ENCODE data around the gene IL17RA.

Gene IL17RA

DNA sequence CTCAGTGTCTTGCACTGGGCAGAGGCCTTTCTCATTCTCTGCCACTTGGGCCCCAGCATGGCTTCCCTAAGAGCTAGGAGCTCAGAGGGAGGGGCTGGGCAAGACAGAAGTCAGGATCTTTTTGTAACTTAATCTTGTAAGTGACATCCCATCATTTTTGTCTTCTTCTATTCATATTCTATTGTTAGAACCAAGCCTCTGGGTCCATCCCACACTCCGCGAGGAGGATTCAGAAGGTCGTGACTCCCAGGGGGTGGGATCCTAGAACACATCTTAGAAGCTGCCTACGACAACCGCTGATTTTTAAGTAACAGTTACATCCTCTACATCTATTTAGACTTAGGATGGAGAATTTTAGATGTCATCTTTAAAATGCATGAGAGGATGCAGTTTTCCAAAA, 1.5 kb upstream of the IL17RA start:
- no peak for DNase-seq (ENCODE audit: low read depth)

DNA sequence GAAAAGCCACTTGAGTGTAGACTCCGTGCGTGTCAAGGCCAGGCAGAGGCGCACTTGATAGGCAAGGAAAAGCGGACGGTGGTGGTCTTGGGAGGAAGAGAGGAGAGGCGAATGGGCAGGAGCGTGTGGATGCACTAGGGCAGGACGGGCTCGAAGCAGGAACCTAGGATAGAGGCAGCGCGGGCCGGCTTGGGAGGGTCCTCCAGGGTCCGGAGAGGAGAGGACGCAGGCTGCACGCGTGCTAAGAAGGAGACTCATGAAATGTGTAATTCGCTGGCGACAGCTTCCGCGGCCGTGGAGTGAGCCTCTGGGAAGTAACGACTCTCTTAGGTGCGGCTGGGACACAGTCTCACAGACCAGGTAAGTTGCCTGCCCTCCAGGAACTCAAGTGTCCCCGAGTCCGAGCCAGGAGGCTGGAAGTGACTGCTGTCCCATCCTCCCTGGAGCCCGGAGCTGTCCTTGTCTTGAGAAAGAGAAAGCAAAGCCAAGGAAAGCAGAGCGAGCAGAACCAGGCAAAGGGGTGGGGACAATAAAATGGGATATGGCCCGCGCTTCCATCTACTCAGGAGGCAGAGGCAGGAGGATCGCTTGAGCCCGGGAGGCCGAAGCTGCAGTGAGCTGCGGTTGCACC, 874 bp upstream of the IL17RA start:
- no peak for DNase-seq (ENCODE audit: low read depth)

DNA sequence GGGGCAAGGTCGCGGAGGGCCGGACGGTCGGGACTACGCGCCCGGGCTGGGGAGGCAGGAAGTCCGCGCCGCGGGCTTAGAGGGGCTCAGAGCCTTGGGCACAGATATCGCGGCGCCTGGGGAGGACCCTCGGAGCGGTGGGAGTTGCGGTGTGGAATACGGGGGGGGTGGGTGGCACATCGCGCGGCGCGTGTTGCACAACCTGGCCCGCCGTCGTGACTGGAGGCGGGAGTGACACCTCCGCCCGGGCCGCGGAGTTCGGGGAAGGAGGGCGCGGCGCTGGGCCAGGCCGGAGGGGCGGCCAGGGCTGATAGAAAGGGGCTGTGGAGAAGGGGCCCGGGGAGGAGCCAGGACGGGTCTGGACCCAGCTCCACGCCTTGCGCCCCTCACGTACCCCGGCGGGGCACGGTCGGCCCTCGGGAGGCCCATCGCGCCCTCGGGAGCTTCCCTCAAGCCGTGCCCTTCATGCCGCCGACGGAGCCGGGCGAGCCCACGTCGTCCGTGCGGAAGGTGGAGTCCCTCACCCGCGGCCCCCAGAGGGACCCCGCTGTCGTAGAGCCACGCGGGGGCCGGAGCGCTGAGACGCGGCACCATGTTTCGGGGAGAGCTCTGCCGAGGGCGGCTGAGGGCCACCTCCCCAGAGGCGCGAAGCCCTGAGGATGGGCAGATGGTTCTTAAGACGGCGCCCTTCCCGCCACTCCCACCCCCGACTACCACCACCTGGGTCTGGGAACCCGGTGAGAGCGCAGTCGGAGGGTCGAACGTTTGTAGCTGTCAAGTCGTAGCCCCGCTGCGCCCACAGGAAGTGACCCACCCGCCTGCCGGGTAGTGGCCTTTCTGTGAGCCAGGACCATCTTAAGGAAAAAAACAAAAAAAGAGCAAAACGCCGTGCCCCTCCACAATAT, 729 bp downstream of the IL17RA start:
- no peak for DNase-seq (ENCODE audit: low read depth)

DNA sequence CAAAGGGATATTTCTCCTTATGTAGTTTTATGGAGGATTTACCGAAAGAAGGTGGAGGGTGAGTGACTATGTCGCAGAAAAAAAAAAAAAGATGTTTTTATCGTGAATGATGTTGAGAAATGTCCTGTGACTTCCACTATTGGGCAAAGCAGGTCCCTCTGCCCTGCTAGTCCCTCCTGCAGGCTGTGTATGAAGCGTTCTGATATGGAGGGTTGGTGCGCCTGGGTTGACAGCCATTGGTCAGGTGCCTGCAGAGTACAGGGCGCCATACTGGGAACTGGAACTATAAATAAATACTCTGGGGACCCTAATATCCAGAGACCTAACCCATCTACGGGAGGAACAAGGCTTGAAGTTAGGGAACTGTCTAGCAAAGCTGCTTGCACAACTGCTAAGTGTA, 1.5 kb downstream of the IL17RA start:
- DNase-seq (ENCODE audit: low read depth) = no peak

DNA sequence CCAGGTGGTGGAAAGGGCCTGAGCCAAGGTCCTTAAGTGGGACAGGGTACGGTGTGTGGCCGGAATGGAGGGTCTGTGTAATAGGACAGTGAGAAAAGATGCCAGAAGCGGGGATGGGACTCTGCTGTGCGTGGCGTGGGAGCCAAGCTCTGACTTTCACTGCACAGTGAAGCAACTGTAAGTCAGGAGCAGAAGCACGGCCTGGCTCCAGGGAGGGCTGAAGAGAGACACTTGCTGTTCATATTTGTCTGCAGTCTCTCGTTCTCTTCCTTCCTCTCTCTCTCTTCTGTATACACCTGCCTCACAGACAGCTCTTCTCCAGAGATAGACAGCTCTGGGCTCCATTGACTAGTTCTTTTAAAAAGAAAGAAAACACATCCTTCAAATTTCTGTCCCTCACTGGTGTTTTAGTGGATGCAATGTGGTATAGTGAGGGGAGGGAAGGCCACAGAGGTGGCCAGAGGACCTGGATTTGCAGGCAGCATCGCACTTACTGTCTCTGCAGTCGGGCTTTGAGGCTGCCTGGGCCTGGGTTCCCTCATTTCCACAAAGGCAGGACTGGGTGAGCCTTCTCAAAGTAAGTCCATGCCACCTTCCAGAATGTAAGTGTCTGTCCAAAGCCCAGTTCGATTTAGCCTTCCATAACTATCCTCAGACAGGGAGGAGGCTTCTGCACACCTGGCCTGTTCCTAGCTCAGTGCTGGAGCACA, 2.1 kb downstream of the IL17RA start:
- no peak for DNase-seq (ENCODE audit: low read depth)

DNA sequence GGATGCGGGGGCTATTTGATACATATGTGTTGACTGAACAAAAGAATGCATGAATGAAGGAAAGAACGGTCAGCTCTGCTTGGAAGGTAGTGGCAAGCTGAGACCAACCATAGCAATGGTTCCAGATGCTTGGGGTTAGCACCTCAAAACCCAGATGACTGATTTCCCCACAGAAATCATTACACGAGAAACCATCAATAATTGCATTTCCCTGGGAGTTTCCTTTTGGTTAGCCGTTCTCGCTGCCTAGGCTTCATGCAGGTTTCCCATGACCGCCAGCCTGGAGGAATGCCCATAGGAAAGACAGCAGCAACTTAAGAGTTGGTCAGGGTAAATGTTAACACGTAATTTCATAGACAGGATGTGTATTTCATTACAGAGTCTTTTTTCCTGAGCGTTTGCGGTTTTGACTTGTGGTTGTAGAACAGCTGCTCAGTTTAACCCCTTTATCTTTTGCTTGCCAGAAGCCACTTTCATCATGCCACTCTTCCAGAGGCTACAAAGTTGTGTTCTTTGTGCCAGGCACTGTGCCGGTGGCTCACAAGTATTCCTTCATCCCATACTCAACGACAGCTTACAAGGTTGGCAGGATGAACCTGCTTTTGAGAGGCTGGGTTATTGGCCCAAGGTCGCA, 2.8 kb downstream of the IL17RA start:
- DNase-seq (ENCODE audit: low read depth) = no peak

DNA sequence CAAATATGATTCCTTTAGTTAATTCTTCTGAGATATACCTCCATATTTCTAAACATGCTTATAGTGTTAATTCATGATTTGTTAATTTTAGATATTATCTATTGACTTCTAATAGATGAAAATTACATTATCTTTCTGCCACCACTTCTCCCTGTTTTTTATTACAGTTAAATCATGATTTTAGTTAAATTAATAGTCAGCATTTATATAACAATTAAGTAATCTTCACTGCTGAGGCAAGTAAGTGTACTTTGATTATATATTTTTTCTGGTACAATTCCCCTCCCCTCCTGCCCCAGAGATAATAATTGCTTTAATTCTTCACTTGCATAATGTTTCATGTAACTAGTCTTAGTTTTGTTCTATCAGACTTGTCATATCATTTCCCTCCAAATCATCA, 5.8 kb downstream of the IL17RA start:
- DNase-seq (ENCODE audit: low read depth) = no peak

DNA sequence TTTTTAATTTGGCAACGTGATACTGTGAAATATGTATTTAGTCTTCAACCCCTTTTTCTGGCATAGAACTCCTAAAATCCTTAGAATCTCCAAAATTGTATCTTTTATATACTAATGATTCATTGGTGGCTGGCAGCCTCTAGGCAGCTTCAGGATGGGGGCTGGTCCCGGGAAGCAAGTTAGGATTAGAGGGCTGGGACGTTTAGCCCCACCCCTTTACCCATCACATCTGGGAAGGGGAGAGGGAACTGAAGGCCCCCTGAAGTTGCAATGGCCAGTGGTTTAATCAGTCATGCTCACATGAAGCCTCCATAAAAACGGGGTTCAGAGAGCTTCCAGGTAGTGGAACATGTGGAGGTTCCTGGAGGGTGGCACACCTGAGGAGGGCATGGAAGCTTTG, 7.1 kb downstream of the IL17RA start:
- DNase-seq (ENCODE audit: low read depth) = no peak

DNA sequence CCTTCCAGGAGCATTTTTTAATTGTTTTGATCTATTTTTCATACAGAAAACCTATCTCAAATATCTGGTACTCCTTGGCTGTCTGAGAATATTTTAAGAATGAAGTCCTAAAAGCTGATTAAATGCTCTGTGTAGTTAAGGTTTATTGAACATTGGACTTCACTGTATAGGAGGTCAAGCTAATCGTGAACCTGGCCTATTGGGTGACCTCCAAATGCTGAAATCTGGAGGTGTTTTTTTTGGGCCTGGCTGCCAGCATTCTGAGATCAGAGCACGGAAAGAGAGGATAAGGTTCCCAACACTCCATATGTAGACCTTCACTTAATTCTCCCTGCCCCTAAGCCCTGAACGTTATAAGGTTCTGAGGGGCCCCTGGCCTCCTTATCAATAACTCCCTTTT, 8.3 kb downstream of the IL17RA start:
- DNase-seq (ENCODE audit: low read depth) = no peak

DNA sequence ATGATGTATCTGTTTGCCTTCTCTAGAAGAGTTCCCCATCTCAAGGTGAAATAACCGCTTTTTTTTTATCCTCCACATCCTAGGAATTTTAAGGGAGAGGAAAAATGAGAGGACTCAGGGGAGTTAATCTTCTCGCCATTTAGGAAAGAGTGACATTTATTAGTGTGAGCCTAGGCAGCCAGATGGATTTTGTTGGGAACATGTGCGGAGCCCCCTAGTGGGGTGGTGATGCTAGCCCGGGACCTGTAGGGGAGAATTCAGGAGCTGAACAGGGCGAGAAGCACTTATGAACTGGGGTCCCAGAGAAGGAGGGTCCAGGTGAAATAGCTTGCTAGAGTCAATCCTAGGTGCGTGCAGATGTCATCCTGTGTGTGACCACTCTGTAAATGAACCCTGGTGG, 10.7 kb downstream of the IL17RA start:
- no peak for DNase-seq (ENCODE audit: low read depth)

DNA sequence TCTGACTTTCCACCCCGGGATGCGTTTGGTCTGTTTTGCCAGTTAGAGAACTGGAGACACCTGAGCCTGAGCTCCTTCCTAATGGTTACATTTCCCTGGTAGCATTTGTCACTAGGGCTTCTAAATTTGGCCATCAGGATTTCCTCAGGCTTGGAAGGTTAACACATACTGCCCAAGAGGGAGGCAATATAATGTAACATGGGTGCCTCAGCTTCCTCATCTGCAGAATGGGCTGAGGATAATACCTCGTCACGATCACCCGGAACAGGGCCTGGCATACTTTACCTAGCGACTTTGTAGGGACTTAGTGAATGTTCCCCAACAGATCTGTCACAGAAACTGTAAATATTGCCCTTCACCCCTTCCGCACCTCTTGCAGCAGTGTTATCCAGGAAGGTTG, 11.3 kb downstream of the IL17RA start:
- no peak for DNase-seq (ENCODE audit: low read depth)

DNA sequence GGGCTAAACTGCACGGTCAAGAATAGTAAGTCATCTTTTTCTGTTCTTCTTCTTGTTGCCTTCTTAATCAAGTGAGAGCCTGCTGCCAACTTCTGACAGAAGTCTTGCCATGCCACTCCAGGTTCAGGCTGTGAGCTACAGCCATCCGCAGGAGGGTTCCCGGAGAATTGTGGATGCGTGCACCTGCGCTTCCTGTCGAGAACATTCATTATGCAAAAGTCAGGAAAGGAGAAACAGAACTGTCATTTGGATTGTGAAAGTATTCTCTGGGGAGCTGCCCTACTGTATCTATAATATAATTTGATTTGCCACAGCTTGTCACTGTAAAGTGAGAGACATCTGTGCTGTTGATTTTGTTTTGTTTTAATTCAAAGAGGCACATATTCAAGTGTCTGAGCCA, 12.3 kb downstream of the IL17RA start:
- no peak for DNase-seq (ENCODE audit: low read depth)

DNA sequence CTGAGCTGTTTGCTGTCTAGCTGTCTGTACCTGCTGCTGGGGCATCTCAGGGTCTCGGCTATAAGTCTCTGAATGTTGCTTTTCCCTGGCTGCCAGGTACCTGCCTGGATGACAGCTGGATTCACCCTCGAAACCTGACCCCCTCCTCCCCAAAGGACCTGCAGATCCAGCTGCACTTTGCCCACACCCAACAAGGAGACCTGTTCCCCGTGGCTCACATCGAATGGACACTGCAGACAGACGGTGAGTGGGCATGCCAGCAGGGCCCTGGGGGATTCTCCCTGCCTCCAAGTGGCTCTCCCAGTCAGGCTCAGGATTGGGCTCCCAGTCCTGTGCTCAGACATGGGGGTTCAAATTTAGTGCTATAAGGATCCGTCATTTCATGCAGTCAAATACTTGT, 12.9 kb downstream of the IL17RA start:
- DNase-seq (ENCODE audit: low read depth) = no peak

DNA sequence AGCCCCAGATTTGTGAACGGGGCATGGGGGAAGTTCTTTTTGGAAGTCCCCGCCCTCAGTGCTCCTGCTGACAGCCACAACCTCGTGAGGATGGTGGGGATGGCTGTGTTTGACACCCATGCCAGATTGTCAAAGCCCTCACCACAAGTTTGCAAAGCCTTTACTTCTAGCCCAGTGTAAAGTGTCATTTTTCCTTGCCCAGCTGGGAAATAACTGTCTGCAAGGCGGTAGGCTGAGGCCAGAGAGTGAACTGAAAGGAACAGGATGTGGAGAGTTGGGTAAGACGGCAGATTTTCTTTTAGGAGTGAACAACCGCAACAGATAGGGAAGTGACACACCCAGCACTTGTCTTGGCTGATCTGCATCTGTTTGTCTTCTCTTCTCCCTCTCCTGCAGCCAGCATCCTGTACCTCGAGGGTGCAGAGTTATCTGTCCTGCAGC, 13.6 kb downstream of the IL17RA start:
- DNase-seq (ENCODE audit: low read depth) = no peak

DNA sequence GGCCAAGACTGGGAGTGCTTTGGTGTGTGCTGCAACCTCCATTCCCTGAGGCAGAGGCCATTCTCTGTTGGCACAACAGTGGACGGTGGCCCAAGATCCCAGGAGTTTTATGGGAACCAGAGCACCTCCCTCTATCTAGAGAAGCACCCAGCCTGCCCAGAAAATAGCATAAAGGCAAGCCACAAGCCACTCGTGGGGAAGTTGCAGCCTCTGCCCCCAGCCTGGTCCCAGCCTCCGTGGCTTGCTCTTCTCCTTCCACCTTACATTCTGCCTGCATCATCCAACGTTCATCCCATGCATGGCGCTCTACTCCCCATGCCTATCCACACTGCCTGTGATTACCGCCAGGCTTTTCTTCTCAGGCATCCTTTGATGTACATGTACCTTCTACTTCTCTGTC, 15.8 kb downstream of the IL17RA start:
- DNase-seq (ENCODE audit: low read depth) = no peak

DNA sequence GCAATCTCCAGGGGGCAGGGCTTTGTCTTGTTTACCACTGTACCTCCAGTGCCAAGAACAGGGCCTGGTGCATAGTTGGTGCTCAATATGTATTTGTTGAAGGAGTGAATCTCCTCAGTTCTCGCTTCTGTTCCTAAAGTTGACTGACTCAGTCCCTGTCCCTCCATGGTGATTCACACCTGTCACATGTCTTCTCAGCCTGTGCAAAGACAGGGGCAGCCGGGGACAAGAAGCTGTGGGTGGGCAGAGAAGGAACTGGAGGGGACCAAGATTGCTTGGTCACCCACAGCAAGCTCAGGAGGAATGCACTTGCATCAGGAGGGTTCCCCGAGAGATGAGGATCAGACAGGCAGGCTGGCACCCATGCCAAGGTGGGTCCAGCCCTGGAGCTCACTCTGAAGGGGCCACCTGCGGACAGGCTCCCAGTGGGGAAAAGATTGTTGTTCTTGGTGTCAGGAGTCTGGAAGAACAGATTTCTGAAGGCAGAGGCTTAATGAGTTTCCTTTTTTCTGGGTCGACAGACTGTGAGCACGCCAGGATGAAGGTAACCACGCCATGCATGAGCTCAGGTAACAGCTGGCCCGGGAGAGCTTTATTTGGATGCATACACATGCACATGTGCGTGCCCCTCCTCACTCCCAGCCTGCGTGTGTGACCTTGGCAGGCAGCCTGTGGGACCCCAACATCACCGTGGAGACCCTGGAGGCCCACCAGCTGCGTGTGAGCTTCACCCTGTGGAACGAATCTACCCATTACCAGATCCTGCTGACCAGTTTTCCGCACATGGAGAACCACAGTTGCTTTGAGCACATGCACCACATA, 16.9 kb downstream of the IL17RA start:
- DNase-seq (ENCODE audit: low read depth) = no peak

DNA sequence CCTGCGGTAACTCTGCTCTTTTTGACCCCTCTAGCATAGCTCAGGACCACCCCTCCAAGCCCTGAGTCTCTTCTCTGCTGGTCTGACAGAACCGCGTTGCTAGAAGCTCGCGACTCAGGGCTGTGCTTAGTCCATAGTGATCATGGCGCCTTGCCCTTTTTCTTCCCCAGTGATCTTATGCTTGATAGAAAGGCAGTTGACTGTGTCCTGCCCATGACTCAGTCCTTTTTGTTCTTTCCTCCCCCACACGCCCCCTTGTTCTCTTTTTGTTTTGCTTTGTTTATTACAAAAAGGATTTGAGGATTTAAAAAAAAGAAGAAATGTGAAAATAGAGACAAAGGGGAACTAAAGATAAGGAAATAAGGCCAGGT, 17.5 kb downstream of the IL17RA start:
- no peak for DNase-seq (ENCODE audit: low read depth)

DNA sequence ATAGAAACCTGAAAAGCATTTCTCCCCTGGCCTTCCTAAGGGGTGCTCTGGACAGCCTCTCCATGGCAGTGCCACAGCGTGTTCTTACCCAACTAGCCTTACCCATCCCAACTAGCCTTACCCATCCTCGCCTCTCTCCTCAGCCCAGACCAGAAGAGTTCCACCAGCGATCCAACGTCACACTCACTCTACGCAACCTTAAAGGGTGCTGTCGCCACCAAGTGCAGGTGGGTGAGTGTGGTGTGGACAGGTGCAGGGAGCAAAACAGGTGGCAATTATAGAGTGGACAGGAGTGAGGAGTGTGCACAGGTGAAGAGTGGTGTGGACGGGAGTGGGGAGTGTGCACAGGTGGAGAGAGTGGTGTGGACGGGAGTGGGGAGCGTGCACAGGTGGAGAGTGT, 18.6 kb downstream of the IL17RA start:
- no peak for DNase-seq (ENCODE audit: low read depth)

DNA sequence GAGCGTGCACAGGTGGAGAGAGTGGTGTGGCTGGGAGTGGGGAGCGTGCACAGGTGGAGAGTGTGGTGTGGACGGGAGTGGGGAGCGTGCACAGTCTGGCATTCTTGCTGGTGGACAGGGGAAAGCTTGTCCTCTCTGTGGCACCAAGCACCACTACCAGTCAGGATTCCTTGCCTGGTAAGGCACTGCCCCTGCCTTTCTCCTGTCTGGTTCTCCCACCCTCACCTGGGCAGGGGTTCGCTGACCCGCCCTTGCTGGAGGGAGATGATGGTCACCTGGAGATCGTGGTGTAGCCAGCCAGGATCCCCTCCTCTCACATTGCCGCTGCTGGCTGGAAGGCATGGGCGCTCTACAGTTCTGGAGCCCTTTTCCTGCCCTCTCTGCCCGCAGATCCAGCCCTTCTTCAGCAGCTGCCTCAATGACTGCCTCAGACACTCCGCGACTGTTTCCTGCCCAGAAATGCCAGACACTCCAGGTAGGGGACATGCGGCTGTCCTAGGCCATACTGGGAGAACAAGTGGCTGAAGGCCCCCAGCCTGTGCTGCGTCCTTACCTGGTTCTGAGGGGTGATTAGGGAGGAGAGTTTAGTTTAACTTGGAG, 19.6 kb downstream of the IL17RA start:
- no peak for DNase-seq (ENCODE audit: low read depth)

DNA sequence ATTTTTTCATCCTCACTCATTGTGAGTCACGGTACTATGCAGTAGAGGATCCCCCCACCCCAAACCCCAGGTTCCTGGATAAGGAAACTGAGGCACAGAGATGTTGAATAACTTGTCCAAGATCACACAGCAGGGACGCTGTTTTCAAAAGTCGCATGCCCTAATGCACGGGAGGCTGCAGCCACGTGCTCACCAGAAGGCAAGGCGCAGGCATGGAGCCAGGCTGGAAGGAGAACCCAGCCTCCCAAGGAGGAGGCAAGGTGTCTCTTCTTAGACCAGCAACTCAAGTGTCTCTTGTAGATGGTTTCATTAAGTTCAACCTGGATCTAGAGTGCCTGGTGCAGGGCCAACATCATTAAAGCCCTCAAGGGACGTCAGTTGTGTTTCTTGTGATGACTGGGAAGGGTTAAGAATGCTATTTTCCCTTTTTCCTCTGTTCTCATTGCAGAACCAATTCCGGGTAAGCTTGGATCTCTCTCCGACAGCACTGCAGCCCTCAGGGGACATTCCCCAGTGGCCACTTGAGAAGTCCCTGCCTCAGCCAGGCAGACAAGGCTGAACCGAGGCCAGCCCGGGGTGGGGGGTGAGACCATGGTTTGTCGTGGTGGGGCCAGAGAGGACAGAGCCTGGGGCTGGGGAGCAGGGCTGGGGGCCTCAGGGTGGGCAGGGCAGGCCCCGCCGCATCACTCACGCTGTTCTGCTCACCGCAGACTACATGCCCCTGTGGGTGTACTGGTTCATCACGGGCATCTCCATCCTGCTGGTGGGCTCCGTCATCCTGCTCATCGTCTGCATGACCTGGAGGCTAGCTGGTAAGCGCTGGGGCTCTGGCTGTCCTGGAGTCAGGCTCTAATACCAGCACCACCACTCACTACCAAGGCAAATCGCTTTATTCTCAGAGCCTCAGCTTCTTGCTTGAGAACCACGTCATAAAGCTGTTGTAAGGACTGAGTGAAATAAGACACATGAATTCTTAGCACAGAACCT, 20.6 kb downstream of the IL17RA start:
- DNase-seq (ENCODE audit: low read depth) = no peak

All from fibroblast of the conjunctiva (primary cell).